Glomerular visceral epithelial cell (primary cell): ENCODE results near the gene TXNRD2.

Source experiments
- DNase-seq: peaks from one replicate; pipeline ENCODE4 v3.0.0-alpha.2; 2016; ENCODE audit errors: extremely low spot score

Gene TXNRD2

DNA sequence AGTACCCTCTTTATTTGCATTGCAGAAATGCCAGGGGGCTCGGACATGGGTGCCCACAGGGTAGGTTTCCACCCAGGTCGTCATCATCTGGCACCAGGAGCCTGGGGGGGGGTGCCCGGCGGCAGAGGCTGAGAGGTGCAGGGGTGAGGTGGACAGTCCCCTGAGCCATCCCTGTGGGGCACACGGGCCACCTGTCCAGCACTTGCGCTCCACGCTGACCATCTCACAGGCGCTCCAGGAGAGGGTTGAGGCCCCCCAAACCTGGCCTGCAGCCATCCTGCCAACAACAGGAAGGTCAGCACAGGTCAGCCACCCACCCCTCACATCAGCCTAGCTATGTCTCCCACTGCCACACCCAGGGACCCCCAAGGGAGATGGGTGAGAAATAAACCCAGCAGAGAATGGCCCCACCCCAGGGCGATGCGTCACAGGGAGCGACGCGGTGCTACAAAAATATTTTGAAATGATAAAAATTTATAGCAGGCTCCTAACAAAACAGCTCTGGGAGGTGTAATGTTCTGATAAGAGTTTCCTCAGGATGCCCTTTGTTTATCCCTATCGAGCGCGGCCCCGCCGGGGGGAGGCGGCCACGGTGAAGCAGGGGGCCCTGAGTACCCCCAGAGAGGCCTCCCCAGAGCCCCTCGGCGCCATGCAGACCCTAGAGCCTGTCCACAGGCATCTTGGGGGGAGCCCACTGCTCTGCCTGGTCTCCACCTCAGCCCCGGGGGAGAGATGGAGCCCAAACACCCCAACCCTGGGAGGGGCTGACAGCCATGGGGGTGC lies 65.9 kb downstream of the TXNRD2 start:
- no peak for DNase-seq

DNA sequence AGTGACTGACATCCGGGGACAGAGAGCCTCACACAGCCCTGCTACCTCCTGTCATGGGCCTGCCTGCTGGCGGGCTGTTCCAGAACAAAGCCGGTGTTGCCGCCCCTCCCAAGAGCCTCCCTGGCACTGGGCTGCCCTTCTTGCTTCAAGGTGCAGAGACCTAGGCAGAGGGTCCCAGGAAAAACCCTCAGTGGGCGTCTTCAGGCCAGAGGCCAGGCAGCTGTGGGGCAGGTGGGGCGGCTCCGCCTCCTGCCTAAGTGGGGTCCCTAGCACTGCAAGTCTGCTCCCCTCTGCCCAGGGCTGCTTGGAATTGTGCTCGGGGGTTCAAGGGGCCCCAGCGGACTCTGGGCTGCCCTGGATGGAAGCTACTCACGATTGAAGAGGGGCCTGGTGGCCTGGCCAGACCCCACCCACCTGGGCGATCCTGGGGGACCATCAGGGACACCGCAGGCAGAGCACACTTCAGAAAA lies 66.5 kb downstream of the TXNRD2 start:
- DNase-seq = no peak

DNA sequence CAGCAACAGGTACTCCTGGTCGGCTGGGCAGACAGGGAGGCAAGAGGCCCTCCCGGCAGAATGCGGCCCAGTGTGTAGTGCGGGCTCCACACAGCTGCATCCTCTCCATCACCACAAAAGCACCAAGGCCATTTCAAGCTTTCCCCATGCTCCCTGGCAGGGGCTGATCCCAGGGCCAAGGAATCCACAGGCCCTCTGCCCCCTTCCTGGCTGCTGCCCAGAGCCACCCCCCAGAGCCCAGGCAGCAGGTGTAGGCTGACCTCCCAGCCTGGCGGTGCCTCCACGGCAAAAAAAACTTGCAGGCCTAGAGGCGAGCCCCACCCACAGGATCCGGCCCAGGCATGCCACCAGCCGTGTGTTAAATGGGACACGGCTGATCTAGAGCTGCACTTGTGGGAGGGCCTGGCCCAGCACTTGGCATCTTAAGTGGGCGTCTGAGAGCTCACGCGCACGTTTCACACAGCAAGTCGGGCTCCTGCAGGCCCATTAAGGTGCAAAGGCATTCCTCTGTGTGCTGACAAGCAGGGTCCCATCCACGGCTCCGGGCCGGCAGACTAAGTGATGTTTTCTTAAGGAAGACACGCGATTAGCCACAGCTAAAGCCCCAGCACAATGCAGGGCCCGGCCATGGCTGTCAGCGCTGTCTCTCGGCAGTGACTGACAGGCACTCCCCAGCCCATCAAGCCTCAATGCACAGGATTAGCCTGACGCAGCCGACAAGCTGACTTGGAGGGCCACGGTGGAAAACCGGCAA lies 67.1 kb downstream of the TXNRD2 start:
- no peak for DNase-seq

DNA sequence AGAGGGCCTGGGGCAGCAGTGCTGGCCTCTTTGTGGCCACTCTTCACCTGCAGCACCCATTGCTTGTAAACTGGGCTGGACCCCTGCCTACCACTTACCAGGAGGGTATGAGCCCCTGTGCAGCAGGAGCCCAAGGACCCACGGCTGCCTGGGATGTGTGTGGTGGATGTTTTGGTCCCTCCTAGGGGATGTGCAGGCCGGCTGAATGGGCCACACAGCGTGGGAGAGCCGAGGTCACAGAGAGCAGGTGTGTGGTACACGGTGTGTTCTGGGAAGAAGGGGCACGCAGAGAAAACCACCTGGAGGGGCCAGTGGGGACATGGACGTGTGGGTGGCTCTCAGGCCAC lies 67.7 kb downstream of the TXNRD2 start:
- no peak for DNase-seq

DNA sequence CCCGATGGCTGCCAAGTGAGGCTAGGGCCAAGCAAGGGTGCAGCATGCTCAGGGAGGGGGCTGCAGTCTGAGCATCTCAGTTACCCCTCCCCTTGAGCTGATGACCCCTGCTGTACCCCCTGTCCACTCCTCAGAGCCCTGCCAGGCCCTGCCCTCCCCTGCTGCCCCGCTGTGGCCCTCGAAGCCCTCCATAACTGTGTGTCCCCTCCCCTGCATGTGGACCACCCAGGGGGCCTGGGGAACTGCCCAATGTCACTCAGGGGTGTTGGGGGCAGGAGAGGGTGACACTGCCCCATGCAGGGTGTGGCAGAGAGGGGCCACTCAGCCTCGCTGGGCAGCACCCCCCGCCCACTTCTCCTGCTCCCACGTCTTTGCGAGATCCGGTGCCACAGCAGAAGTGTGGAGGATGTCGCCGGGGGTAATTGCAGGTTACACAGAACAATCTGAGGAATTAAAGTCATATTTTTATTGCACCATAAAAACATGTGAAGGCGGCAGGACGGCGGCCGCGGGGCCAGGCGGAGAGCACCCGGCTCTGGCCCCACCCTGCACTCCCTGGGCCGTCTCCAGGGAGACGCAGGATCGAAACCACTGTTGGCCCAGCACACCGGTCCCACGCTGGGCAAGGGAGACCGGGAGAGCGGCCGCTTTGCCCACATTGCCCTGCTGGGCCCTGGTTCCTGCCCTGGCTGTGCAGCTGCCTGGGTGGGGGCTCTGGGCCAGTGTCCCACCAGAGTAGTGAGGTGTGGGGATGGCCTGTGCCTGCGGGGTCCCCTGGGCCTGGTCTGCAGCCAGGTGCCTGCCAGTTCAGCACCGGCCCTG lies 68.3 kb downstream of the TXNRD2 start:
- no peak for DNase-seq

DNA sequence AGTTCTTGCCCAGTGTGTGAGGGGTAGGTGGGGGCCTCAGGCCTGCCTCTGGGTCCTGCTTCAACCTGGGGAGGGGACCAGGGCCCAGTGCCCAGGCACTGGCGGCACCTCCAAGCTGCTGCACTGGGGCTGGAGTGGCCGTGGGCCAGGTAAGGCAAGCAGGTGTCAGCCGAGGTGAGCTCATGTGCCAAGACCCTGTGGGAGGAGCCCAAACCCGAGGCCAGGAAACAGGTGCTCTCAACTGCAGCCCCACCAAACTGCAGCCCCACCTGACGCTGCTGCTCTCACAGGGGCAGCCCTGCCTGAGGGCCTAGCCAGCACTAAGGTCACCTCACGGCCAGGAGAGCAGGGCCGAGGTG lies 68.9 kb downstream of the TXNRD2 start:
- no peak for DNase-seq

DNA sequence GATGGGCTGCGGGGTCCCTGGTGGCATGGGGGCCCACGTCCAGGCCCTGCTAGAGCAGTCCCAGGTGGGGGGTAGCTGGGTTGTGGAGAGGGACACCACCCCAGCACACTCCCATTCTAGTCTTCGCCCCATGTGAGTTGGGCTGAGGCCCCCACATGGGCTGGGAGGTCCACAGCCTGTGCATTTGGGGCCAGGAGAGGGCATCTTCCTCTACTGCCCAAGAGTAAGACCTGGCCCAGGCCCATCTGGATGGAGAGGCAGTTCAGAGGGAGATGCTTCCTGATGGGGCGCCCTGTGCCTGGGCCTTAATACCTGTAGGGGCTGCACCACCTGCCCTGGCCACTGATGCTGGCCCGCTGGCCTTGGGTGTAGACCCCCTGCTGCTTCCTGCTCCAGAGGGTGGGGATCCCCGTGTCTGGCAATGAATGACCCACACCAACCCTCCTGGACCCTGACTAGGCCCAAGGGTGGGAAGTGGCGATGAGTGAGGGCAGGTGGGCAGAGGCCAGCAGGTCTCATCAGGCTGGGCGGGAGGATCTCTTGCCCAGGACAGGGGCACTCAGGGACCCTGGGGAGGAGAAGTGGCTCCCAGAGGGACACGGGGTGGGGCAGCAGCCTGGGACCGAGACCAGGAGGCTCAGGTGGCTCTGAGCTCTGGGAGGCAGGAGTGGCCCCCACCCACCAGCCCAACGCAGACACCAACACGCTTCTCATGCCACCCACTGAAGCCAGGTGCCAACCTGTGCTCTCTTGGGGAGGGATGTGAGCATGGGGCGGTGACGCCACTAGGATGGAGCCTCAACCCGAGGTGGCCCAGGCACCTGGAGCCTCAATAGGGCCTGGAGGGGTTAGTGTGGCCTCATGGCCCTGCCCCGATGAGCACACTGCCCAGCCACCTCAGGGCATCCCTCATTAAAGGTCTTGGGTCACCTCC lies 69.5 kb downstream of the TXNRD2 start:
- DNase-seq = no peak

DNA sequence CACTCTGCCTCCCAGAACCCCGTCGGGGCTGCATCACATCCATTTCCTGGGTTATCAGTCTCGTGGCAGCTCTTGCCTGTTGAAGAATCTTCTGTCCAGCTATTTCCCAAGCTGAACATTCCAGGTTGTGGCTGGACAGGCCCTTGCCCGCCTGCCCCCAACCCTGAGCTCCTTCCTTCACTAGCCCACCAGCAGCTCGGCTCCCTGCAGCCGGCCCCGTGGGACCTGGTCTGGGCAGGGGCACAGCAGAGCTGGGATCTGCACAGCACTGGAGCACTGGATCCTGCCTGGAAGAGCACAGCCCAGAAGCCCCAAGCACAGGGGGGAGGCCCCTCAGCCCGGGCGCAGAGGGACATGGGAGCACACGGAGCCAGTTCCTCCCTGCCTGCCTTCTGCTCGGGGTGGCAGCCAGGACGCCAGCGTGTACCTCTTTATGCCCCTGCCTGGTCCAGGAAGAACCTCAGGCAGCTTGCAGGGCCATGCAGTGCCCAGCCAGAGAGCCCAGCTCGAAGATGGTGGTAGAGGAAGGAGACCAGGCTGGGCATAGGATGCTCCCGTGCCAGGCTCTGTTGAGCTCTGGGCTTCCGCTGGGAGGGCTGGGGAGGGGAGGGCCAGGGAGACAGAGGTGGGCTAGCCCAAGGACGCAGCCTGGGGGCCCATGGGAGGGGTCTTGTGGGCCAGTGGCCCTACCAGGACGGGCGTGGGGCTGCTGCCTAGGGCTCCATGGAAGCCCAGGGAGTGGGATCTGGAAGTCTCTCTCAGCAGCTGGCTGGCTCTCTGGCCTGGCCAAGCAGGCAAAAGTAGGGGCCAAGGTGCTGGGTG lies 70.4 kb downstream of the TXNRD2 start:
- DNase-seq = no peak

DNA sequence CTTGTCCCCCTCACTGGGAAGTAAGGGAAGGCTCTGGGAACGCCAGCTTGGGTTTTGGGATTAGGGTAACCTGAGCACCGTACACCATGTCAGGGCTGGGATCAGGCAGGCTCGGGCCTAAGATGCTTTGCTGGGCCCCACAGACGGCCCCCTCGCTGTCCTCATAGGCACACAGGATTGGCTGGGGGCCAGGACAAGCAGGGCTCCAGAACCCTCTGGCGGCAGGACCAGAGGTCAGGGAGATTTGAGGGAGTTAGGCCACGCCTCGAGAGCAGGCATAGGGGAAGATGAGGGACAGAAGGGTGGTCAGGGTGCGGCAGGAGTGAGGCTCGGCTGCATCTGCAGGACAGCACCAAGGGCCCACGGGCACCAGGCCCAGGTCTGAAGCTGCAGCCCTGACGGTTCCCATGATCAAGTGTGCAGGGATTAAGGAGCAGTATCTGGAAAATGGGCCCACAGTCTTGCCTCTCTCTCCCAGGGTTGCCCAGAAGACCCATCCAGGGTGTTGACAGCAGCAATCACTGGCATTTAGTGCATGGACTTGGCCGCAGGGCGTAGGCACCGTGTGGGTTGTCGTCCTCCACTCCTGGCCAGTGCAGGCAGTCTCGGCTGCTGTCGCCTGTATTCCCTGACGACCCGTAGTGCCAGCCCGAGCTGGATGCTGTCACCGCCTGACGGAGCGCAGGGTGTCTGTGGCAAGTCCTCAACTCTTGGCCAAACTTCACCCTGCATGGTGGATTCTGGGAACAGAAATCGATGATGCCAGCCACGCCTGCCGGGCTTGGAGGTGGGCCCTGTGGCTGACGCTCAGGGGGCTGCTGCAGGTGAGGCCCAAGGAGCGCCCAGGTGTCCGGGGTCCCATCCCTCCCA lies 71.2 kb downstream of the TXNRD2 start:
- DNase-seq = no peak

DNA sequence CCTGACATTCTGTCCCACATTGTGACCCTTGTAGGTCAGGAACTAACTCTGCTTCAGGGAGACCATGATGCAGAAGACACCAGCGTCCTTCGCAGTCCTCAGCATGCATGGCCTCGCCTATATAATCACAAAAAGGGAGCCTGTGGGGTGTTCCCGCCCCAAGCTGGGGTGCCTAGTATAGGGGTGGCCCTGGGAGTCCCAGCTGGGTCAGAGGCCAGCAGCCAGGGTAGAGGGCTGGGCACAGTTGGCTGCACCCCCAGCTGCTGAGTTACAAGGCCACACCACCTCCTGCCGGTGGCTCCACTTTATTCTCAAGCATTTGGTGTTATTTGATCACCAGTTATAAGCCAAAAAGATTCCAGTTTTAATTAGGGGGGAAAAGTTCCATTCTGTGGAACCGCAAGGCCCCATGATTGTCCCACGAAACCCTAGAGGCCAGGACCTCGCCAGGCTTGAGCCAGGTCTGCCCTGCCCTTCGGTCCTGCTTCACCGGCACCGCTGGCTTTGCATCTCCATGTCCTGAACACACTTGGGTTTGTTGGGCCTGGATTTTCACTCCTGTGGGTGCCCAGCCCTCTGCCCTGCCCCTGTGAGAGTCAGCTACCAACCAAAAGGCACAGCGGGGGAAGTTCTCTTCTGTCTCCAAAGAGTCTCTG lies 72.0 kb downstream of the TXNRD2 start:
- DNase-seq = no peak

DNA sequence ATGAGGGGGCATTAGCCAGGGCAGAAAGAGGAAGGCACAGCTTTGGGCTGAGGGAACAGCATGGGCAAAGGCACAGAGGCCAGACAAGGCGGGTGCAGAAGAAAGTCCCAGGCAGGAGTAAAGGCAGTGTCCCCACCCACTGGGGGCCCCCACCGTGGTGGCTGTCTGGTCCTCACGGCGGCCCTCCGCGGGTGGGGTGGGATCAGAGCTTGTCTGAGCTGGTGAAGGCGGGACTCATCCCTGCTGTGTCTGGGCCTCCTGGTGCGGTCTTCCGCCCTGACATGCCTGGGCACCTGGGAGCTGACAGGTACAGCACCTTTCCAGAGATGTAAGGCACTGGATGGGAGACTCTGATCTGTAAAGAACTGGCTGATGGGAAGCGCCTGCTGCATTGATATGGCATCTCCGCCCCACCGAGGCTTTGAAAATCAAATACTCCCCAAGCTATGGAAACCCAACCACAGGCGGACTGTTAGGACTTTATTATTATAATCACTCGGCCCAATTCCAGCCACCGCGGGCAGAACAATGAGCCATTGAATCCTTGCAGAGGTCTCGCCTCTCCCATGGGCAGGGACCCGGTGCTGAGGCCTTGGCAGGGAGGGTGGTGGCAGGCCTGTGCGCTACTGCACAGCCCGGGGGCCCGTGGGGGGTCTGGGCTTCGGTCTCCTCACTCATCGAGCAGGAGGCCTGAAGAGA lies 72.7 kb downstream of the TXNRD2 start:
- DNase-seq = no peak

DNA sequence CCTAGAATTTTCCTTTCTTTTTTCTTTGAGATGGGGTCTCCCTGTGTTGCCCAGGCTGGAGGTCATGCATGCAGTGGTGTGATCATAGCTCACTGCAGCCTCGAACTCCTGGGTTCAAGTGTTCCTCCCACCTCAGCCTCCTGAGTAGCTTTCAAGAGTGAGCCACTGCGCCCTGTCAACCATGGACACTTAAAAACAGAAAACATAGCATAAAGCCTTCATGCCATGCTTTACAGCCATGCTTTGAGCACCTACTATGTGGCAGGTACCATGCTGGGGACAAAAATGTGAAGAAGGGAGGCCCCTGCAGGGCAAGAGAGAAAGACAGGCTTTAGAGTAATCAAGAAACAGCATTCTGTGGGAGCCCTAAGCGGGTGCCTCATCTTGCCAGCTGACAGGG lies 73.3 kb downstream of the TXNRD2 start:
- no peak for DNase-seq

DNA sequence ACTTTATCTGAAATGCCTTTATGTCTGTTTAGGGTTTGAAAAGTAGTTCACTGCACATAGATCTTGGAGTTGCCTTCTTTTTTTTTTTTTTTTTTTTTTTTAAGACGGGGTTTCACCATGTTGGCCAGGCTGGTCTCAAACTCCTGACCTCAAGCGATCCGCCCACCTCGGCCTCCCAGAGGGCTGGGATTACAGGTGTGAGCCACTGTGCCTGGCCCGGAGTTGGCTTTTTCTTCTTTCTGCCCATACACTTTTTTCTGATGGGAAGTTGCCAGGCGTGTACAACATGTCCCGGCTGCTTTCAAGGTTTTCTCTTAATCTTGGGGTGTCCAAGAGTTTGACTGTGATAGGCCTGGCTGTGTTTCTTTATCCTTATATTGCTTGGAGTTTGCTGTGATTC lies 74.0 kb downstream of the TXNRD2 start:
- no peak for DNase-seq

DNA sequence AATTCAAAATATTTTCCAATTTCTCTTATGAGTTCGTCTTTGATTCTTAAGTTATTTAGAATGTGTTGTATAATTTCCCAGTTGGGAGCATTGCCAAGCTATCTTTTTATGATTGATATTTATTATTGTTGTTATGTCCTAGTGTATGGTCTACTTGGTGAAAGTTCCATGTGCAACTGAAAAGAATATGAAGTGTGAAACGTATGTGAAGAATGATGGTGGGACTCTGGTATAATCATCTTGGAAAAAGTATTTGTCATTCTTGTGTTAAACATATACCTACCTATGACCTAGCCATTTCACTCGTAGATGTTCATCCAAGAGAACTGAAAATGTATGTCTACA lies 75.0 kb downstream of the TXNRD2 start:
- DNase-seq = no peak

DNA sequence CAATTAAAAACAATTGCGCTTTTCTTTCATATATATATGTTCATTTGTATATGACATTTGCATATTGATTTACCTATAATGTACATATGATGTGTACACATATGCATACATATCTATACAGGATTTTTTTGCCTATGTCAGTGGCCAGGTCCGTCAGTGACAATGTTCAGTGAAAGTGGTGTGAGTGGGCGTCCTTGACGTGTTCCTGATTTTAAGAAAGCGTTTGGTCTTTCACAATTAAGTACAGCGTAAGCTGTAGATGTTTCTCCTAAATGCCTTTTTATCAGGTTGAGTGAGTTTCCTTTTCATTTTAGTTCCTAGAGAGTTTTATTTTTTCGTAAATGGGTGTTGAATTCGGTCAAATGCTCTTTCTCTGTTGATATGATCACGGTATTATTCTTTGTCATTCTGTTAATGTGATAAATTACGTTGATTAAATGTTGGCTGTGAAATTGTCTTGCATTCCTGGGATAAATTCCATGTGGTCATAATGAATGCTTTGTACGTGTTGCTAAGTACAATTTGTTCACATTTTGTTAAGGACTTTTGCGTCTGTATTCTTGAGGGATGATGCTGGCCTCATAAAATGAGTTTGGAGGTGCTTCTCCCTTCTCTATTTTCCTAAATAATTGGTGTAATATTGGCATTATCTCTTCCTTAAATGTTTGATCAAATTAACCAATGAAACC lies 76.3 kb downstream of the TXNRD2 start:
- DNase-seq = no peak

DNA sequence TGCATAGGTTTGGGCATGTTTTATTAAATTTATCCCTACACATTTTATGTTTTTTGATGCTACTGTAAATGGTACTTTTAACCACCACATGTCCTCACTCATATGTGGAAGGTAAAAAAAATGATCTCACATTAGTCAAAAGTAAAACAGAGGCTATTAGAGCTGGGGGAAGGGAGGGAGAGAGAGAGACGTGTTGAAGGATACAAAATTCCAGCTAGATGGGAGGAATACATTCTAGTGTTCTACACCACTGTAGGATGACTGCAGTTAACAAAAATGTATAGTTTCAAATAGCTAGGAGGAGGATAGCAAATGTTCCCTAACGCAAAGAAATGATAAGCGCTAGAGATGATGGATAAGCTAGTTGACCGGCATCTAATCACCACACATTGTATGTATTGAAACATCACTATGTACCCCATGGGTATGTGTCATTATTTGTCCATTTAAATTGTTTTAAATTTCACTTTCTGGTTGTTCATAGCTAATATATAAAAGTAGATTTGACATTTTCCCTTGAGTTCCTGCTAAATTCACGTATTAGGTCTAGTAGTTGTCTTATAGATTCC lies 77.0 kb downstream of the TXNRD2 start:
- no peak for DNase-seq

DNA sequence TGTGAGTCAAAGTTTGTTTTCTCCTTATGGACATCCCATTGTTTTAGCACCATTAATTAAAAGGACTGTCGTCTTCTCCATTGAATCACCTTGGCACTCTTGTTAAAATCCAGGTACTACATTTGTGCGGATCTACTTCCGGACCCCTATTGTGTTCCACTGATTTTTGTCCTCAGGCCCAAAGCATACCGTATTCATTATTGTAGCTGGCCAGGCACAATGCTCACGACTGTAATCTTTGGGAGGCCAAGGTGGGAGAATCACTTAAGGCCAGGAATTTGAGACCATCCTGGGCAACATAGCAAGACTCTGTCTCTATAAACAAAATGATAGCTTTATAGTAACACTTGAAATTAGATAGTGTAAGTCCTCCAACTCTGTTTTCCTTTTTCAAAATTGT lies 78.0 kb downstream of the TXNRD2 start:
- DNase-seq = no peak
